SK-N-DZ (cell line): ENCODE data around the gene ILKAP.

Source experiments
- DNase-seq: peaks from one replicate; pipeline ENCODE4 v3.0.0-alpha.2; 2015; ENCODE audit warnings: low spot score

Gene ILKAP

GRCh38 chr2:238152771-238153688 lies 50.5 kb downstream of the ILKAP start:
- no peak for DNase-seq

- DNase-seq = no peak
Measured at GRCh38 chr2:238151628-238152235, 51.8 kb downstream of the ILKAP start.

GRCh38 chr2:238151205-238151604 lies 52.3 kb downstream of the ILKAP start:
- no peak for DNase-seq

- DNase-seq = no peak
Measured at GRCh38 chr2:238150686-238151085, 52.8 kb downstream of the ILKAP start.

- no peak for DNase-seq
Measured at GRCh38 chr2:238149841-238150572, 53.5 kb downstream of the ILKAP start.

GRCh38 chr2:238148981-238149380 lies 54.5 kb downstream of the ILKAP start:
- no peak for DNase-seq

- DNase-seq = no peak
Measured at GRCh38 chr2:238146884-238147544, 56.5 kb downstream of the ILKAP start.

GRCh38 chr2:238145851-238146250 lies 57.6 kb downstream of the ILKAP start:
- DNase-seq = no peak

- DNase-seq = no peak
Measured at GRCh38 chr2:238145046-238145445, 58.4 kb downstream of the ILKAP start.

GRCh38 chr2:238144262-238144661 lies 59.2 kb downstream of the ILKAP start:
- no peak for DNase-seq

- no peak for DNase-seq
Measured at GRCh38 chr2:238143239-238143951, 60.1 kb downstream of the ILKAP start.

GRCh38 chr2:238142382-238143205 lies 60.9 kb downstream of the ILKAP start:
- no peak for DNase-seq

GRCh38 chr2:238141541-238142318 lies 61.8 kb downstream of the ILKAP start:
- DNase-seq = no peak

GRCh38 chr2:238140721-238141540 lies 62.6 kb downstream of the ILKAP start:
- no peak for DNase-seq

- no peak for DNase-seq
Measured at GRCh38 chr2:238140040-238140439, 63.5 kb downstream of the ILKAP start.

GRCh38 chr2:238139196-238140039 lies 64.1 kb downstream of the ILKAP start:
- DNase-seq = peak; percentile 59
